Spleen (tissue), 11 donors: ENCODE results near the gene NOTCH1. TPM values are rescaled to one million over a fixed set of nuclear protein-coding genes. Genes with fewer than 3 reads are reported as not detected.
A peak's percentile ranks its signal among the peaks of the same experiment; 100 is the strongest.

Experiments used
- DNase-seq: peaks from one replicate; pipeline ENCODE4 v3.0.0-alpha.2; 2020
- H3K27ac ChIP-seq, 8 donors: fragments of 200-600 bp; sonication (generic) in 7 of 8; 1 replicate in 4 of 8; 2 replicates in 4 of 8; pipeline versions ENCODE4 v1.5.0 to v1.8.0; 2016 to 2021; ENCODE audit warnings: inconsistent platforms in 4 of 8, mild to moderate bottlenecking in 4 of 8, moderate library complexity in 1 of 8
- H3K27me3 ChIP-seq, 7 donors: fragments of 200-600 bp; sonication (generic) in 6 of 7; replicated peaks in 1 of 7; 1 replicate in 4 of 7; 2 replicates in 3 of 7; pipeline versions ENCODE4 v1.5.0 to v1.8.0; 2016 to 2021; ENCODE audit warnings: inconsistent platforms in 3 of 7, mild to moderate bottlenecking in 1 of 7
- H3K36me3 ChIP-seq, 6 donors: fragments of 200-600 bp; sonication (generic) in 5 of 6; 1 replicate in 4 of 6; 2 replicates in 2 of 6; pipeline versions ENCODE4 v1.5.0 to v1.8.0; 2016 to 2021; ENCODE audit warnings: inconsistent platforms in 2 of 6
- H3K4me1 ChIP-seq, 6 donors: fragments of 200-600 bp; sonication (generic) in 5 of 6; 1 replicate in 3 of 6; 2 replicates in 3 of 6; pipeline versions ENCODE4 v1.5.0 to v1.8.0; 2016 to 2021; ENCODE audit warnings: inconsistent platforms in 3 of 6
- H3K4me3 ChIP-seq, 8 donors: fragments of 200-600 bp; sonication (generic) in 7 of 8; 1 replicate in 4 of 8; 2 replicates in 4 of 8; pipeline versions ENCODE4 v1.5.0 to v1.8.0; 2016 to 2021; ENCODE audit warnings: inconsistent platforms in 4 of 8, mild to moderate bottlenecking in 4 of 8, moderate library complexity in 2 of 8
- H3K9me3 ChIP-seq, 8 donors: fragments of 200-600 bp; sonication (generic) in 7 of 8; 1 replicate in 4 of 8; 2 replicates in 4 of 8; pipeline versions ENCODE4 v1.5.0 to v1.8.0; 2016 to 2021; ENCODE audit warnings: inconsistent platforms in 4 of 8
- POLR2A ChIP-seq, 3 donors: fragments of 450-650 bp; IDR thresholded peaks; one replicate each; pipeline ENCODE4 v1.5.1; 2017; ENCODE audit warnings: antibody characterized with exemption in 3 of 3, mild to moderate bottlenecking in 1 of 3
- POLR2AphosphoS5 ChIP-seq, 3 donors: sonication (generic); formaldehyde crosslinking; IDR thresholded peaks; one replicate each; pipeline ENCODE4 v1.5.1; 2017; ENCODE audit warnings: antibody characterized with exemption in 3 of 3
- WGBS, 5 donors: extraction: QIAGEN DNeasy Blood & Tissue Kit in 3 of 5; methylation state at CpG; one replicate each; pipeline versions ENCODE4 v1.1.5 to v1.1.7; 2013 to 2018; 5-methylcytosine and 5-hydroxymethylcytosine counted together
- intact Hi-C: fragments of 100-400 bp; cut with DNase I; formaldehyde crosslinking; loops from one replicate; pipeline ENCODE4 v1.15.0; 2023; ENCODE audit warnings: low total_unique reads
- polyA plus RNA-seq, 3 donors: library from polyadenylated mRNA; stranded (reverse); fragments of 200-250 nt; gene quantifications; one replicate each; pipeline ENCODE4 v1.2.1, GENCODE V29; 2013
- total RNA-seq, 7 donors: library from RNA; depleted of rRNA in 3 of 7; stranded (reverse); fragments of >200 nt in 3 of 7; fragmentation: NEBNext Ultra II Directional in 4 of 7; extraction: Animal tissue kit (Norgen Biotek cat#: 25700) in 4 of 7; gene quantifications; one replicate each; pipeline versions ENCODE4 v1.1.0 to v1.2.1, GENCODE V29; 2016 to 2021
- TF ChIP-seq, protein P1 (sequence below), 11 experiments: fragments of 200-600 bp in 7 of 11; fragments of 450-650 bp in 4 of 11; sonication (generic) in 4 of 11; IDR thresholded peaks in 8 of 11; conservative IDR thresholded peaks in 3 of 11; 1 replicate in 7 of 11; 2 replicates in 4 of 11; pipeline versions ENCODE4 v1.4.0 to v1.8.0; 2016 to 2021; ENCODE audit warnings: antibody characterized with exemption in 11 of 11, inconsistent platforms in 4 of 11, mild to moderate bottlenecking in 1 of 11
- donor health status: healthy with polysubstance abuse.
- donor health status: DM: no; HTN: no; CAD: no; lungs with moderate emphysema.
- donor health status: DM: no; HTN: no; CAD: no.
- donor health status: Bipolar disorder and iron deficiency.
- donor health status: healthy.
- donor health status: DM: no; HTN: no; CAD: no.
- donor health status: DM: yes; HTN: yes; CAD: no.

NOTCH1 gene
- total and polyA plus RNA-seq, 10 donors, result 4.9 to 140 (median 93.9) TPM

DNA sequence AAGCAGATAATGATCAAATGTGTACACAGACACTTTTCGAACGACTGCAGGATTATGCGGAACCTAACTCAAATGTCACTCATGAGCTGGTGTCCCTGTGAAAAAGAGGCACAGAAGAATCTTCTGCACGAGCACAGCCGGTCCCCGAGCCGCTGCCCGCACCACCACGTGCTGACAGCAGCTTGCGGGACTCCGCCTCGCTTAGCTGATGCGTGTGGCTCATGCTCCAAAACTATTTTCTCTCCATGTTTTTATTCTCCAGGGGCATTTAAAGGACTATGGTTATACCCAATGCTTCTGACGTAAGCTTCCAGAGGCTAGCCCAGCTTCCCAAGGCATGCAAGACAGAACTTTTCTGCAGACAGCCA, 72.5 kb downstream of the NOTCH1 start:
- Histone ChIP-seq H3K9me3 (no peaks in the 10 kb centered on the region), H3K4me3 (no peak overlapping the region), H3K27ac (peak overlapping the region in 4 of 8 donors; percentile 33 to 55 (median 48)), H3K36me3 (peaks cover 3 to 100% (median 98%) of the 10 kb centered on the region in 6 donors), H3K27me3 (no peaks in the 10 kb centered on the region), H3K4me1 (peaks cover 0 to 40% (median 16%) of the 10 kb centered on the region in 6 donors)
- TF ChIP-seq POLR2A (IDR thresholded peaks at IDR 0.05) (no peak), POLR2AphosphoS5 (IDR thresholded peaks at IDR 0.05) (no peak)
- TF ChIP-seq, protein P1, sequence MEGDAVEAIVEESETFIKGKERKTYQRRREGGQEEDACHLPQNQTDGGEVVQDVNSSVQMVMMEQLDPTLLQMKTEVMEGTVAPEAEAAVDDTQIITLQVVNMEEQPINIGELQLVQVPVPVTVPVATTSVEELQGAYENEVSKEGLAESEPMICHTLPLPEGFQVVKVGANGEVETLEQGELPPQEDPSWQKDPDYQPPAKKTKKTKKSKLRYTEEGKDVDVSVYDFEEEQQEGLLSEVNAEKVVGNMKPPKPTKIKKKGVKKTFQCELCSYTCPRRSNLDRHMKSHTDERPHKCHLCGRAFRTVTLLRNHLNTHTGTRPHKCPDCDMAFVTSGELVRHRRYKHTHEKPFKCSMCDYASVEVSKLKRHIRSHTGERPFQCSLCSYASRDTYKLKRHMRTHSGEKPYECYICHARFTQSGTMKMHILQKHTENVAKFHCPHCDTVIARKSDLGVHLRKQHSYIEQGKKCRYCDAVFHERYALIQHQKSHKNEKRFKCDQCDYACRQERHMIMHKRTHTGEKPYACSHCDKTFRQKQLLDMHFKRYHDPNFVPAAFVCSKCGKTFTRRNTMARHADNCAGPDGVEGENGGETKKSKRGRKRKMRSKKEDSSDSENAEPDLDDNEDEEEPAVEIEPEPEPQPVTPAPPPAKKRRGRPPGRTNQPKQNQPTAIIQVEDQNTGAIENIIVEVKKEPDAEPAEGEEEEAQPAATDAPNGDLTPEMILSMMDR (IDR thresholded peaks at IDR 0.05 in 8 of 11, conservative IDR thresholded peaks at IDR 0.05 in 3 of 11), result no peak
- no peak for DNase-seq
- intact Hi-C loops, result no loop called here
- WGBS, 5 donors, result 90 to 96% (median 95%) methylated on average over 14 of the region's 14 CpGs

DNA sequence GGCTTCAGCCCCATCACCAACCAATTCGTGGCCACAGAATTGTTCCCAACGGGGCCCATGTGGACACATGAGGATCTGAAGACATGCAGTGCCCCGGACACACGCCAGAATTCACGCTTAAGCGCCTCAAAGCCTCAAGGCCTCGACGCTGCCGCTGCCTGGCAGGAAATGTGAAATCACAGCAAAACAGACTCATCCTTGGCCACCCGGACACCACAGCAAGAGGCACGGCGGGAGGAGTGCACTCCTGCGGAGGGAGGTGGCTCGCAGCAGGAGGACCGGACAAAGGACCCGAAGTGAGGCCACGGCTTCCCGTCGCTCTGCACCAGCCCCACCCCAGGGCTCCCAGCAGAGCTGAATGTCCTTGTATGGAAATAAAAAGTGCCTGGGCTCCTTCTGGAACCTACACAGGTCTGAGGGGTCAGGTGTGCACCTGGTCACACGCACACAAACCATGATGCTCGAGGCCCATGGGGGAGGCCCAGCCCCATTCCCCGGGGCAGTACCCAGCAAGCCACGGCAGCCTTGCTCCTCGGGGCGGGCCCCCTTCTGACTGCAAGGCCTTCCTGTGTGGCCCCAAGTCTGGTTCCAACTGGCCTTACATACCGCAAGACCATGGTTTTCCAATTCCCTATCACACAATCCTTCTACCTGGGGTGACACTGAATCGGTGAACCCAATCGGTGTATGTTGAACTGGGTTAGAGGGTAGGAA, 73.1 kb downstream of the NOTCH1 start:
- Histone ChIP-seq H3K9me3 (no peaks in the 10 kb centered on the region), H3K27ac (peak overlapping the region in 7 of 8 donors; percentile 33 to 55 (median 41)), H3K4me1 (peaks cover 0 to 34% (median 14%) of the 10 kb centered on the region in 6 donors), H3K4me3 (no peak overlapping the region), H3K27me3 (no peaks in the 10 kb centered on the region), H3K36me3 (peaks cover 3 to 100% (median 98%) of the 10 kb centered on the region in 6 donors)
- intact Hi-C loops, result no loop called here
- TF ChIP-seq POLR2AphosphoS5 (IDR thresholded peaks at IDR 0.05) (peak; percentile 41 to 75 (median 55)), POLR2A (IDR thresholded peaks at IDR 0.05) (no peak)
- TF ChIP-seq, protein P1 (IDR thresholded peaks at IDR 0.05 in 8 of 11, conservative IDR thresholded peaks at IDR 0.05 in 3 of 11), result no peak
- WGBS, 5 donors, result 79 to 87% (median 83%) methylated on average over 25 to 28 of the region's 28 CpGs
- no peak for DNase-seq

DNA sequence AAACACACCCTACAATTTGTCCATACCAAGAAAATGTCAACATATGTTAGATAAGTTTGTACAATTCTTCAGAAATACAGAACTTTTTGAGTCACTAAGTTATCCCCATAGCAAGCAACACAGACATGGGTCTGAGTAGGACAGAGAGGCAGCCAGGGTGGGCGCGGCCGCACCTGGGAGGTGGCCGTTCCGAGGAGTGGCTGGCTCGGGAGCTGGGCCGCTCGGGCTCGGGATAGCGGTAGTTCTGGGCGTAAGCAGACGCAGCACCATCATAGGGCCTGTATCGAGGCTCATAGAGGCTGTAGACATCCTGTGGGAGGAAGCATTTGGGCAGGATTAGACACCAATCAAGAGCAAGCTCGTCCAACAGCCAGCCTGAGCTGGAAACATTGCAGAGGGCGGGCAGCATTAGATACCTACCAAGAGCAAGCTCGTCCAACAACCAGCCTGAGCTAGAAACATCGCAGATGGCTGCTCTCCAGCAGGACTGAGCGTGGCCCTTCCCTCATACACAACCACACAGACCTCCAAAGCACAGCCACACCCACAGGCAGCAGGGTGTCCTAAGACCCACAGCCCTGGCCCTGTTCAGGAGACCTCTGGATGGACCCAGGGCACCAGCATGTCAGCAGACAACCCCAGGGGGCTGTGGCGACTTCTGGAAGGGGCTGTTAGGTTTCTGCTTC, 73.9 kb downstream of the NOTCH1 start:
- intact Hi-C loops, result no loop called here
- TF ChIP-seq POLR2A (IDR thresholded peaks at IDR 0.05), result no peak
- peak in 1 of 3 donors; percentile 53 for TF ChIP-seq POLR2AphosphoS5 (IDR thresholded peaks at IDR 0.05)
- H3K4me1 ChIP-seq, result peaks cover 0 to 31% (median 12%) of the 10 kb centered on the region in 6 donors
- H3K36me3 ChIP-seq, result peaks cover 8 to 100% (median 99%) of the 10 kb centered on the region in 6 donors
- no peaks in the 10 kb centered on the region for H3K27me3 ChIP-seq
- no peak for DNase-seq
- 90 to 96% (median 93%) methylated on average over 18 to 19 of the region's 19 CpGs for WGBS, 5 donors
- peak overlapping the region in 6 of 8 donors; percentile 33 to 55 (median 43) for H3K27ac ChIP-seq
- no peak overlapping the region for H3K4me3 ChIP-seq
- no peaks in the 10 kb centered on the region for H3K9me3 ChIP-seq

DNA sequence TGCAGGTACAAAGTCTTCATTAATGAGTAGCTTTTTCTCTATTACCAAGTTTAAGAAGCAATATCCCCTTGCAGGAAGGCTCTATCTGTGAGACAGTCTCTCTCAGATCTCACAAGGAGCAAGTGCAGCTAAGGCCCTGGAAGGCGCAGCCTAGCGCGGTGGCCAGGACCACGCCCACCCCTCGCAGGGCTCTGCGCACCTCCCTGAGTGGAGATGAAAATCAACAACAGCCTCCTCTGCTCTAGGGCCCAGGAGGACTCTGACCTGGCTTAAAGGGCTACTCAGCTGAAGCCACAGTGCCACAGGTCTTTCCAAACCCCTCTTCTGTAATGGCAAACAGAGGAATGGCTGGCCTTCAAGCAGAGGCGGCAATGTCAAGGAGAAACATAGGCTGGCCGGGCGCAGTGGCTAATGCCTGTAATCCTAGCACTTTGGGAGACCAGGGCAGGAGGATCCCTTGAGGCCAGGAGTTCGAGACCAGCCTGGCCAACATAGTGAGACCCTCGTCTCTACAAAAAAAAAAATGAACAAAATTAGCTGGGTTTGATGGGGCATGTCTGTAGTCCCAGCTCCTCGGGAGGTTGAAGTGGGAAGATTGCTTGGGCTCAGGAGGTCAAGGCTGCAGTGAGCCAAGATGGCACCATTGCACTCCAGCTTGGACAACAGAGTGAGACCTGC, 74.9 kb downstream of the NOTCH1 start:
- intact Hi-C loops, result no loop called here
- no peaks in the 10 kb centered on the region for H3K27me3 ChIP-seq
- H3K27ac ChIP-seq, result no peak overlapping the region
- H3K9me3 ChIP-seq, result no peaks in the 10 kb centered on the region
- peaks cover 0 to 31% (median 12%) of the 10 kb centered on the region in 6 donors for H3K4me1 ChIP-seq
- peaks cover 9 to 100% (median 99%) of the 10 kb centered on the region in 6 donors for H3K36me3 ChIP-seq
- DNase-seq, result no peak
- no peak overlapping the region for H3K4me3 ChIP-seq
- no peak for TF ChIP-seq POLR2A (IDR thresholded peaks at IDR 0.05)
- peak in 1 of 3 donors; percentile 34 for TF ChIP-seq POLR2AphosphoS5 (IDR thresholded peaks at IDR 0.05)
- WGBS, 5 donors, result 91 to 97% (median 93%) methylated on average over 12 of the region's 12 CpGs
